Hypothalamus (tissue), 51 donors: ENCODE results near the gene THRSP.
A peak's percentile ranks its signal among the peaks of the same experiment; 100 is the strongest.
"Not testable (repeated sequence)": the region's sequence is repeated elsewhere in the genome, so short reads cannot be mapped to it uniquely, and the experiment has no call there.

Experiments
- DNase-seq, 51 donors: peaks; one replicate each; lab custom pipeline; 2025; lab: John Stamatoyannopoulos, UW

THRSP gene

GRCh38 chr11:78063440-78064181 lies at the start of gene THRSP:
Gene THRSP, plus strand, starts transcription at chr11:78063861. Its CDS starts 21 bp downstream, at chr11:78063882.
- DNase-seq: peak in 3 of 51 donors; percentile 8 to 33 (median 15)

DNA sequence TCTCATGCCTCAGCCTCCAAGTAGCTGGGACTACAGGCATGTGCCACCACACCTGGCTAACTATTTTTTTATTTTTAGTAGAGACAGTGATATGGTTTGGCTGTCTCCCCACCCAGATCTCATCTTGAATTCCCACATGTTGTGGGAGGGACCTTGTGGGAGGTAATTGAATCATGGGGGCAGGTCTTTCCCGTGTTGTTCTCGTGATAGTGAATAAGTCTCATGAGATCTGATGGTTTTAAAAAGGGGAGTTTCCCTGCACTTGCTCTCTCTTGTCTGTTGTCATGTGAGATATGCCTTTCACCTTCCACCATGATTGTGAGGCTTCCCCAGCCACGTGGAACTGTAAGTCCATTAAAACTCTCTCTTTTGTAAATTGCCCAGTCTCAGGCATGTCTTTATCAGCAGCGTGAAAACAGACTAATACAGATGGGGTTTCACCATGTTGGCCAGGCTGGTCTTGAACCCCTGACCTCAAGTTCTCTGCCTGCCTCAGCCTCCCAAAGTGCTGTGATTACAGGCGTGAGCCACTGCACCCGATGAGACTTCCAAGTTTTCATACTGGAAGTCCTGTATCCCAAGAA lies 48.6 kb upstream of the THRSP start:
- DNase-seq: not testable (repeated sequence)

DNA sequence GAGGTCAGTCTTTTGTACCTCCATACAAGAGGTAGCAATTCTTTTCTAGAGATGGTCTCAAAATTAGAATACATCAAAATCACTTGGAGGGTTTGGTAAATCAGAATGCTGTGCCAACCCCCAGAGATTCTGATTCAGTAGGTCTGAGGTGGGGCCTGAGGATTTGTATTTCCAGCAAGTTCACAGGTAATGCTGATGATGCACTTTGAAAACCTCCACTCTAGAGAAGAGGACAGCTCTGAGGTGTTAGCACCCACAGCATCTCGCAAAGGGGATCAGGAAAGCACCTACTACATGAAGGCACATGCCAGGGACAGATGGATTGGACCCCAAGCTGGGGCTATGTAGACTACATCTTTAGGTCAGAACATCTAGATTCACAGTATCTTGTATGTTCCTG lies 47.8 kb upstream of the THRSP start:
- DNase-seq: no peak

DNA sequence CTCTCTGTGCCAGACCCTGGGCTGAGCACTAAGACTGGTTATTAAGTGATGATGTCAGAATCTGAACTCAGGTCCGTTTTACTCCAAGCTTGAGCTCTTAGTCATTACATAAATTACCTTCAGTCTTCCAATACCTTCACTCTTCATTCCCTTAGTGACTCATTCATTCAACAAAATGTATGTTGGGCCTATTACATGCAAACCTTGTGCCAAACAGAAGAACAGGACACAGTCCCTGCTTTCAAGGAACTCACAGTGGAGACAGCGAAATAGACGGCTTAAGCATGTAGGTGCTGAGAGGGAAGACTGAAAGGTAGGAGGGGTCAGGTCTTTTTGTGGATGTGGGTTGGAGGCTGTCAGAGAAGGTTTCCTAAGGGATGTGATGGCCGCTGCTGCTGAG lies 43.9 kb upstream of the THRSP start:
- DNase-seq: no peak

DNA sequence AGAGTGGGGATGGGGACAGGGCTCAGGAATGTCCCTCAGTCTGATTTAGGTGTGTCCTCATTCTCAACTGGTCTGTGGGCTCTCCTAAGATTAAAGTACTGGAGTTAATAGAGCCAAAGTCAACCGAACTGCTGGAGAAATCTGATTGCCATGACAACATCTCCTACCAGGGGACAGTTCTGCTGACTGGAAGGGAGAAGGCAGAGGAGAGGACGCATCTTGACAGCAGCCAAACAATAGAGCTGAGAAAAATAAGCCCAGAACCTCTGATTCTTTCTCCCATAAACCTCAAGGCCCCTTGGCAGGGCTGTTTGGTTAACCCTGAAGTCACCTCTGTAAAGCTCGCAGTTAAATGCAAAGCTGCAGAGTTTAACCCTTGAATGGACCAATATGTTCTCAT lies 43.4 kb upstream of the THRSP start:
- peak in 3 of 51 donors; percentile 2 to 11 (median 8) for DNase-seq

GRCh38 chr11:78021611-78022010 lies 42.0 kb upstream of the THRSP start:
- DNase-seq: no peak

DNA sequence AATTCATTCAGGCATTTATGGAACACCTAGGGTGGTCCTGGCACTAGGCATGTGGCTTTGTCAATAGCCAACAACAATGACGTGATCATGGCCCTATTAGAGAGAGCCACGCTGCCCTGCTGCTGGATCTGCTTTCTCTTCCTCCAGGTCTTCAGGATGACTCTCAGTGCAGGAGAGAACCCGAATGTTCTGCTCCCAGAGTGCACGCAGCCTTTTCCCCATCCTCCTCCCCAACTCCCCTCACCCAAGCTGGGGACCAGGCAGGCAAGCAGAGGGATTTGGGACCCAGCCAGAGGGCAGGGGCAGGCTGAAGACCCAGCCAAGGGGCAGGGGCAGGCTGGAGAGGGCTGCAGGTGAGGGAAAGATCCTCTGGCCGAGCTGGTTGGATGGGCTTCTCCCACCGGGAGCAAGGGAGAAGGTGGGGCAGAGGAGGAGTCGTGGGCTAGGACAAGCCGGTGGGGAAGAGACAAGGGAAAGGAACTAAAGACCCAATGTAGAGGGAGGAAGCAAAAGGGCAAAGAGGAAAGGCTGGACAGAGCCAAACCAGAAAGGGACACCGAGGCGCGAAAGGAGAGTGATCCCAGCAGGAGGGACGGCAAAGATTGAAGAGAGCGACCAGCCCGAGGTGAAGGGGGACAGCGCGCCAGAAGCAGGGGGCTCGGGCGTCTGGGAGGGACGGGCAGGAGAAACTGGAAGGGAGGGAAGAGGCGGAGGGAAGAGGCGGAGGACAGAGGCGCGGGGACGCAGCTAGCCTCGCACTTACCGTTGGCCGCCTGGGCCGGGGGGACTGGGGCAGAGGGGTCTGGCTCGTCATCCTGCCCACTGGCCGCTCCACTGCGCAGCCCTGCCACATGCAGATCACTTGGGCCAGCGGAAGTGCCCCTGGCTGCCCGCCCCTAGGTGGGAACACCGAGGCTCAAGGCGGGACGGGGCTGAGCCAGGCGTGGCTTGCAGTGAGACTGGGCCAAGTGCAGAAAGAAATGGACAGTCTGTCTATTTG lies 41.0 kb upstream of the THRSP start, which contains the start of gene KCTD14:
Gene KCTD14, minus strand, starts transcription at position 880 of the 1,000 bp plus-strand sequence. Its CDS starts 27 bp downstream, at position 853.
- DNase-seq: peak in 1 of 51 donors; percentile 16

DNA sequence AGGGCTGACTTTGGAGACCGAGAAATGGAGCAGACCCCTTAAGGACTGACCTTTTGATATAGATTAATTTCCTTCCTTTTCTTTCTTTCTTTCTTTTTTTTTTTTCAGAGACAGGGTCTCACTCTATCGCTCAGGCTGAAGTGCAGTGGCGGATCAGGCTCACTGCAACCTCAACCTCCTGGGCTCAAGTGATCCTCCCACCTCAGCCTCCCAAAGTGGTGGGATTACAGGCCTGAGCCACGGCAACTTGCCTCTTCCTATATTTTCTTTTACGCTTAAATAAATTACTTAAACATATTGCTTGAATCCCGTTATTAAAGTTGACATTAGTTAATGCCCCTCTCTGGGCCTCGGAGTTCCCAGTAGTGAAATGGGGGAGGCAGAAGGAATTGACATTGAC lies 40.2 kb upstream of the THRSP start:
- no peak for DNase-seq

GRCh38 chr11:78025378-78025777 lies 38.3 kb upstream of the THRSP start:
- DNase-seq: no peak

DNA sequence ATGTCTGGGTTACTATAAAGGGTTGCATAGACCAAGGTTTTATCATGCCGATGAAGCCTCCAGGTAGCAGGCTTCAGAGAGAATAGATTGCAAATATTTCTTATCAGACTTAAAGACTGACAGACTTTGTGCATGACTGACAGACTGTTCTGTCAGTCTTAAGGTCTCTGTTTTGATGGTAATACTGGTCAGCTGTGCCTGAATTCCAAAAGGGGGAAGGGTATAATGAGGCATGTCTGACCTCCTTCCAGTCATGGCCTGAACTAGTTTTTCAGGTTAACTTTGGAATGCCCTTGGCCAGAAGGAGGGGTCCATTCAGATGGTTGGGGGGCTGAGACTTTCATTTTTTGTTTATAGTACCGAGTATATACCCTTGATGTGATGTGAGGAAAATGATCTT lies 35.9 kb upstream of the THRSP start:
- no peak for DNase-seq

- not testable (repeated sequence) for DNase-seq
Measured at GRCh38 chr11:78028423-78028822, 35.2 kb upstream of the THRSP start.

DNA sequence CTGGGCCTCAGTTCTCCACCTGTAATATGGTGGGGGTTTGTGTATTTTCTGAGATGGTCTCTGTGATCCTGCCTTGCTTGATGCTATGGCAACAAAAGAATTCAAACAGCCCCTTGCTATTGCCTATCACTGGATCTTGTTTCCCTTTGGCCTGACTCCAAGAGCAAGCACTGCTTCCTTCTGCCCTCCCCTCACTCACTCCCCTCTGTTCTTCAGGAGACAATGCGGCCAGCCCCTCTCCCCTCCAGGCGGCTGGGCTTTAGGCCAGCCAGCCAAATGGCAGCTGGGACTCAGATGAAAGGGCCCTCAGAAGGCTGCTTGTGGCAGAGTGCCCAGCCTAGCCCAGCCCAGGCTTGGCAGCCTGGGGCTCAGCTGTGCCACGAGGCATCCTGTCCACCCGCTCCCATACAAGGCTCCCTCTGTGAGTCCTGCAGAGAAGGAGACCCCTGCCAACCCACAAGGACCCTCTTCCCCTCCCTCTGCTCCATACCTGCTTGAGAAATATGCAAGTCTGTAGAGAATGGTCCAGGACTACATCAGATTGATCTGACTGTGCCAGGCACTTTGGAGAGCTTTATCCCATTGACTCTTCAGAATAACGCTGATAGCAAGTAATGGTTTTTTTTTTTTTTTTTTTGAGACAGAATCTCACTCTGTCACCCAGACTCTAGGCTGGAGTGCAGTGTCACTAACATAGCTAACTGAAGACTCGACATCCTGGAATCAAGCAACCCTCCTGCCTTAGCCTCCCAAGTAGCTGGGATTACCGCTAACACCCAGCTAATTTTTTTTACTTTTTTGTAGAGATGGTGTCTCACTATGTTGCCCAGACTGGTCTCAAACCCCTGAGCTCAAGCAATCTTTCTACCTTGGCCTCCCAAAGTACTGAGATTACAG lies 33.0 kb upstream of the THRSP start:
- peak; percentile 7 to 96 (median 87) for DNase-seq

DNA sequence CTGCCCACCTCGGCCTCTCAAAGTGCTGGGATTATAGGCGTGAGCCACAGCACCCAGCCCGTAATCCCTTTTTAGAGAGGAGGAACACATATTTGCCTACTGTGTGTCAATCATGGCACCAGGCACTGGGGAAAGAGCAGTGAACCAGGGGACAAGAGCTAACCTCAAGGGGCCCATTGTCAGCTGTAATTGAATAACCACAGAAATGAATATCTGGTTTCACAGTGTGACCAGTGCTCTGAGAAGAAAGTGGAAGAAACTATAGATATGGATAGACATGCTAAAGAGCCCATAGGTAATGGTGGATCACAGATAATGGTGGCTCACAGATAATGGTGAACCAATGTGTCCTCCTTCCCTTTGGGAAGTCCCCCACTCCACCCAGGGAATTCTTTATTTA lies 32.0 kb upstream of the THRSP start:
- DNase-seq: no peak

DNA sequence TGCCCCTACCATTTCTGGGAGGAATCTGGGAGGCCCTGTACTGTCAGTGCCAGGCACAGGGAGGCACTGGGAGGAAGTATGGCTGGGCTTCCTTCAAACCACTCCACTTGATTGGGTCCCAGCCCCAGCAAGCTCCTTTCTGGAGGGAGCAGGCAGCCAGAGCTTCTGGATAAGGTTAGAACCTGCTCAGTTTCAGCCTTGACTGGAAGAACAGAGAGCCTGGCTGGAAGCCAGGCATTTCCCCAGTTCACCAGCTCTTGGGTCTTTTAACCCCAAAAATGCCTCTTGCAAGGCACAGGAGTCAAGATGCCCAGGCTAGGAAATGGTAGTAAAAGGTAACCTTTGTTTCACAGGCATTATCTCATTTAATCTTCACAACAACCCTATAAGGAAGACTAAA lies 31.6 kb upstream of the THRSP start:
- peak in 3 of 51 donors; percentile 6 to 12 (median 6) for DNase-seq

DNA sequence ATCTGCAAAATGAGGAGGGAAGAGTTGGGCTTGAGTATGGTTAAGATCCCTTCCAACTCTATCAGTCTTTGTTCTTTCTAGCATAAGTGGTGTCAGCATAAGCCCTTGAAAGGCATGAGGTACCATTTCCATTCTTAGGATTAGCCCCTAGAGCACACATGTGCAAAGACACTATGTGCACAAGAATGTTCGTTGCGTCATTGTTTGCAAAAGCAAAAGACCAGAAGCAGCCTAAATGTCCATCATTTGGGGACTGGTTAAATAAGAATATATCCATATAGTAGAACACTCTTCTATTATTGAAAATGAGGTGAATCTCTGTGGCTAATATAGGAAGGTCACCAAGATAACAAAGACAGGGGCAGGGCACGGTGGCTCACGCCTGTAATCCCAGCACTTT lies 30.6 kb upstream of the THRSP start:
- no peak for DNase-seq

- DNase-seq: no peak
Measured at GRCh38 chr11:78034623-78035022, 29.0 kb upstream of the THRSP start.

- DNase-seq: no peak
Measured at GRCh38 chr11:78036313-78036712, 27.3 kb upstream of the THRSP start.

DNA sequence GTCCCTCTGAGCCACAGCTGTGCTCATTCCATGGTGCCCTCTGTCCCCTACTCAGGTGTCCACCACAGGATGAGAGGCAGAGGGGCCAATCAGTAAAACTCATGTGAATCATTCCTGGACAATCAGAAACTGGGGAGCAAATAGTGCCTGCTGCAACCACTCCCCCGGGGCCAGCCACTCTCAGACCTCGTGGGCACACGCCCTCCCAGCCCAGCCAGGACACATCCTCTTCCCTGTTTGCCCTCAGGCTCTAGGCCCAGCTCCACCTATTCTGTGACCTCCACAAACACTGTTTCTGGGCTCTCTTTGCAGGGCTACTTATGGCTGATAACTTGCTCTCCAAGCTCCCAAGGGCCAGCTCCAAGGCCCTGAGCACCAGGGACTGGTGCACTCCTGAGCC lies 26.6 kb upstream of the THRSP start:
- no peak for DNase-seq

GRCh38 chr11:78037825-78038620 lies 25.6 kb upstream of the THRSP start:
- no peak for DNase-seq
